Measurements from ENCODE around the gene CDCA7L. TPM values are rescaled to one million over a fixed set of nuclear protein-coding genes. Genes with fewer than 3 reads are reported as not detected.

CDCA7L gene
- total RNA-seq, 2 donors from 2014 or later = 8.2 to 38.9 TPM

- Histone ChIP-seq H3K4me3 (no peak overlapping the region), H3K9me3 (no peaks in the 10 kb centered on the region), H3K36me3 (replicated peaks in 1 of 2; ENCODE audit: insufficient read depth in 1 of 2, low read depth in 2 of 2) (no peaks in the 10 kb centered on the region), H3K27ac (no peak overlapping the region), H3K27me3 (no peaks in the 10 kb centered on the region), H3K4me1 (peaks cover 15% of the 10 kb centered on the region)
- intact Hi-C loops (cut with DNase I) = no loop called here
- ATAC-seq = no peak
- DNase-seq = peak in 3 of 4 donors; percentile 21 to 35 (median 29)
- 23% methylated on average over 2 of the region's 2 CpGs for WGBS, 2 donors
- no peak for TF ChIP-seq POLR2A (IDR thresholded peaks at IDR 0.05)
- TF ChIP-seq CTCF (IDR thresholded peaks at IDR 0.05) = no peak
Observed at GRCh38 chr7:21923658-21924057, 22.0 kb downstream of the CDCA7L start.

GRCh38 chr7:21922605-21923004 lies 23.1 kb downstream of the CDCA7L start:
- no peak for ATAC-seq
- Histone ChIP-seq H3K27ac (no peak overlapping the region), H3K36me3 (replicated peaks in 1 of 2; ENCODE audit: insufficient read depth in 1 of 2, low read depth in 2 of 2) (no peaks in the 10 kb centered on the region), H3K27me3 (no peaks in the 10 kb centered on the region), H3K9me3 (no peaks in the 10 kb centered on the region), H3K4me1 (peaks cover 10% of the 10 kb centered on the region), H3K4me3 (no peak overlapping the region)
- DNase-seq = no peak
- intact Hi-C loops (cut with DNase I) = no loop called here
- no peak for TF ChIP-seq CTCF (IDR thresholded peaks at IDR 0.05)
- no peak for TF ChIP-seq POLR2A (IDR thresholded peaks at IDR 0.05)
- WGBS, 2 donors = 88 to 91% methylated on average over 5 of the region's 5 CpGs

GRCh38 chr7:21920936-21921335 lies 24.8 kb downstream of the CDCA7L start:
- no peak overlapping the region for H3K27ac ChIP-seq
- no peak for TF ChIP-seq POLR2A (IDR thresholded peaks at IDR 0.05)
- no peak for TF ChIP-seq CTCF (IDR thresholded peaks at IDR 0.05)
- DNase-seq (no peak), ATAC-seq (no peak)
- no peaks in the 10 kb centered on the region for H3K36me3 ChIP-seq (replicated peaks in 1 of 2; ENCODE audit: insufficient read depth in 1 of 2, low read depth in 2 of 2)
- H3K27me3 ChIP-seq = no peaks in the 10 kb centered on the region
- H3K4me1 ChIP-seq = peaks cover 7% of the 10 kb centered on the region
- 62 to 65% methylated on average over 3 of the region's 3 CpGs for WGBS, 2 donors
- H3K9me3 ChIP-seq = no peaks in the 10 kb centered on the region
- intact Hi-C loops (cut with DNase I) = no loop called here
- no peak overlapping the region for H3K4me3 ChIP-seq

GRCh38 chr7:21918216-21918615 lies 27.5 kb downstream of the CDCA7L start:
- ATAC-seq (no peak), DNase-seq (no peak)
- Histone ChIP-seq H3K4me1 (peaks cover under 1% of the 10 kb centered on the region), H3K9me3 (no peaks in the 10 kb centered on the region), H3K36me3 (replicated peaks in 1 of 2; ENCODE audit: insufficient read depth in 1 of 2, low read depth in 2 of 2) (no peaks in the 10 kb centered on the region), H3K27ac (no peak overlapping the region), H3K4me3 (no peak overlapping the region), H3K27me3 (no peaks in the 10 kb centered on the region)
- no peak for TF ChIP-seq CTCF (IDR thresholded peaks at IDR 0.05)
- TF ChIP-seq POLR2A (IDR thresholded peaks at IDR 0.05) = no peak
- 85 to 89% methylated on average over 2 of the region's 2 CpGs for WGBS, 2 donors
- intact Hi-C loops (cut with DNase I) = no loop called here

GRCh38 chr7:21916629-21917028 lies 29.1 kb downstream of the CDCA7L start:
- Histone ChIP-seq H3K4me3 (no peak overlapping the region), H3K27me3 (no peaks in the 10 kb centered on the region), H3K4me1 (peaks cover 3% of the 10 kb centered on the region), H3K9me3 (no peaks in the 10 kb centered on the region), H3K36me3 (replicated peaks in 1 of 2; ENCODE audit: insufficient read depth in 1 of 2, low read depth in 2 of 2) (no peaks in the 10 kb centered on the region), H3K27ac (no peak overlapping the region)
- DNase-seq (no peak), ATAC-seq (no peak)
- intact Hi-C loops (cut with DNase I) = no loop called here
- 87 to 91% methylated on average over 5 of the region's 5 CpGs for WGBS, 2 donors
- TF ChIP-seq POLR2A (IDR thresholded peaks at IDR 0.05) (no peak), CTCF (IDR thresholded peaks at IDR 0.05) (no peak)

Data from body of pancreas (tissue), 4 donors.